ENCODE data around the gene PFN2. TPM values are rescaled to one million over a fixed set of nuclear protein-coding genes. Genes with fewer than 3 reads are reported as not detected.
"Not testable (repeated sequence)": the region's sequence is repeated elsewhere in the genome, so short reads cannot be mapped to it uniquely, and the experiment has no call there.

The PFN2 gene
- total RNA-seq, 1 donor from 2014 or later = 369 TPM

GRCh38 chr3:149957361-149958125 is 13.2 kb downstream of the PFN2 start:
- no peak for DNase-seq (ENCODE audit: extremely low spot score, unreplicated experiment)
- H3K27me3 Mint-ChIP-seq = no peaks in the 10 kb centered on the region
- peaks cover 22% of the 10 kb centered on the region for H3K36me3 Mint-ChIP-seq
- peaks cover 4% of the 10 kb centered on the region for H3K4me1 Mint-ChIP-seq (ENCODE audit: unreplicated experiment)
- H3K9me3 Mint-ChIP-seq = no peaks in the 10 kb centered on the region
- no peak overlapping the region for H3K4me3 Mint-ChIP-seq
- TF ChIP-seq, protein P1, sequence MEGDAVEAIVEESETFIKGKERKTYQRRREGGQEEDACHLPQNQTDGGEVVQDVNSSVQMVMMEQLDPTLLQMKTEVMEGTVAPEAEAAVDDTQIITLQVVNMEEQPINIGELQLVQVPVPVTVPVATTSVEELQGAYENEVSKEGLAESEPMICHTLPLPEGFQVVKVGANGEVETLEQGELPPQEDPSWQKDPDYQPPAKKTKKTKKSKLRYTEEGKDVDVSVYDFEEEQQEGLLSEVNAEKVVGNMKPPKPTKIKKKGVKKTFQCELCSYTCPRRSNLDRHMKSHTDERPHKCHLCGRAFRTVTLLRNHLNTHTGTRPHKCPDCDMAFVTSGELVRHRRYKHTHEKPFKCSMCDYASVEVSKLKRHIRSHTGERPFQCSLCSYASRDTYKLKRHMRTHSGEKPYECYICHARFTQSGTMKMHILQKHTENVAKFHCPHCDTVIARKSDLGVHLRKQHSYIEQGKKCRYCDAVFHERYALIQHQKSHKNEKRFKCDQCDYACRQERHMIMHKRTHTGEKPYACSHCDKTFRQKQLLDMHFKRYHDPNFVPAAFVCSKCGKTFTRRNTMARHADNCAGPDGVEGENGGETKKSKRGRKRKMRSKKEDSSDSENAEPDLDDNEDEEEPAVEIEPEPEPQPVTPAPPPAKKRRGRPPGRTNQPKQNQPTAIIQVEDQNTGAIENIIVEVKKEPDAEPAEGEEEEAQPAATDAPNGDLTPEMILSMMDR (conservative IDR thresholded peaks at IDR 0.05) = no peak
- H3K27ac Mint-ChIP-seq = no peak overlapping the region

- H3K9me3 Mint-ChIP-seq = no peaks in the 10 kb centered on the region
- no peak overlapping the region for H3K4me3 Mint-ChIP-seq
- H3K4me1 Mint-ChIP-seq (ENCODE audit: unreplicated experiment) = peaks cover under 1% of the 10 kb centered on the region
- no peak for DNase-seq (ENCODE audit: extremely low spot score, unreplicated experiment)
- TF ChIP-seq, protein P1 (conservative IDR thresholded peaks at IDR 0.05) = no peak
- peaks cover 27% of the 10 kb centered on the region for H3K36me3 Mint-ChIP-seq
- H3K27ac Mint-ChIP-seq = no peak overlapping the region
- no peaks in the 10 kb centered on the region for H3K27me3 Mint-ChIP-seq
Observed at GRCh38 chr3:149955449-149955848, 15.2 kb downstream of the PFN2 start.

GRCh38 chr3:149954812-149955211 is 15.9 kb downstream of the PFN2 start:
- no peaks in the 10 kb centered on the region for H3K9me3 Mint-ChIP-seq
- no peak overlapping the region for H3K27ac Mint-ChIP-seq
- H3K4me3 Mint-ChIP-seq = no peak overlapping the region
- H3K27me3 Mint-ChIP-seq = no peaks in the 10 kb centered on the region
- TF ChIP-seq, protein P1 (conservative IDR thresholded peaks at IDR 0.05) = no peak
- DNase-seq (ENCODE audit: extremely low spot score, unreplicated experiment) = no peak
- peaks cover 31% of the 10 kb centered on the region for H3K36me3 Mint-ChIP-seq
- H3K4me1 Mint-ChIP-seq (ENCODE audit: unreplicated experiment) = no peaks in the 10 kb centered on the region

DNA sequence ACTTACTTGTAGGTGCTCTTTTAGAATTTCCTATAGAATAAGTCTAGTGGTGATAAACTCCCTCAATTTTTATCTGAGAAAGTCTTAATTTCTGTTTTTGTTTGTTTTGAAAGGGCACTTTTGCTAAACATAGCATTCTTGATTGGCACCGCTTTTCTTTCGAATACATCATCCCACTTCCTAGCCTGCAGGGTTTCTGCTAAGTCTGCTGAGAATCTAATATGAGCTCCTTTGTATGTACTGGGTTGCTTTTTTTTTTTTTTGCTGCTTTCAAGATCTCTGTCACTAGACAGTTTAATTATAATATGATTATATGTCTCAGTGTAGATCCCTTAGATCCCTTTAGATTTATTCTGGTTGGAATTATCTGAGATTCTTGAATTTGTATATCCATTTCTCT is 21.5 kb downstream of the PFN2 start:
- DNase-seq (ENCODE audit: extremely low spot score, unreplicated experiment) = no peak
- no peak overlapping the region for H3K27ac Mint-ChIP-seq
- no peaks in the 10 kb centered on the region for H3K4me1 Mint-ChIP-seq (ENCODE audit: unreplicated experiment)
- TF ChIP-seq, protein P1 (conservative IDR thresholded peaks at IDR 0.05) = no peak
- peaks cover 61% of the 10 kb centered on the region for H3K36me3 Mint-ChIP-seq
- H3K9me3 Mint-ChIP-seq = peaks cover 5% of the 10 kb centered on the region
- H3K27me3 Mint-ChIP-seq = no peaks in the 10 kb centered on the region
- no peak overlapping the region for H3K4me3 Mint-ChIP-seq

GRCh38 chr3:149947231-149947630 is 23.5 kb downstream of the PFN2 start:
- peak overlapping the region; percentile 81 for H3K27ac Mint-ChIP-seq
- H3K9me3 Mint-ChIP-seq = peaks cover 9% of the 10 kb centered on the region
- no peaks in the 10 kb centered on the region for H3K27me3 Mint-ChIP-seq
- no peak overlapping the region for H3K4me3 Mint-ChIP-seq
- TF ChIP-seq, protein P1 (conservative IDR thresholded peaks at IDR 0.05) = no peak
- DNase-seq (ENCODE audit: extremely low spot score, unreplicated experiment) = no peak
- peaks cover 75% of the 10 kb centered on the region for H3K36me3 Mint-ChIP-seq
- H3K4me1 Mint-ChIP-seq (ENCODE audit: unreplicated experiment) = no peaks in the 10 kb centered on the region

GRCh38 chr3:149943966-149944365 is 26.7 kb downstream of the PFN2 start:
- peaks cover 62% of the 10 kb centered on the region for H3K36me3 Mint-ChIP-seq
- H3K4me1 Mint-ChIP-seq (ENCODE audit: unreplicated experiment); H3K4me3 Mint-ChIP-seq; H3K27me3 Mint-ChIP-seq; H3K27ac Mint-ChIP-seq; H3K9me3 Mint-ChIP-seq; DNase-seq (ENCODE audit: extremely low spot score, unreplicated experiment): not testable (repeated sequence)

Data from type B pancreatic cell (in vitro differentiated cells).